Lung (tissue), 12 donors: ENCODE measurements around the gene CAMK1D. TPM values are rescaled to one million over a fixed set of nuclear protein-coding genes. Genes with fewer than 3 reads are reported as not detected.

Source experiments
- ATAC-seq: fragments of 200-7000 bp; cut with Tn5 transposase; one replicate; pipeline ENCODE4 v1.9.1; 2020; ENCODE audit warnings: moderate number of reproducible peaks; ENCODE audit not compliant: insufficient read depth, low FRiP score
- DNase-seq, 3 donors: peaks; one replicate each; pipeline ENCODE4 v3.0.0-alpha.2; 2013 to 2017
- H3K27ac ChIP-seq, 2 donors: one replicate each; pipeline ENCODE4 v1.5.1; 2013; ENCODE audit warnings: mild to moderate bottlenecking in 2 of 2, moderate library complexity in 2 of 2, control low read depth in 1 of 2, inconsistent platforms in 1 of 2, low read depth in 1 of 2, low read length in 1 of 2
- H3K27me3 ChIP-seq, 3 donors: one replicate each; pipeline ENCODE4 v1.5.1; 2013; ENCODE audit warnings: low read length in 2 of 3; ENCODE audit not compliant: control insufficient read depth in 3 of 3, insufficient read depth in 3 of 3
- H3K36me3 ChIP-seq, 4 donors: one replicate each; pipeline ENCODE4 v1.5.1; 2013; ENCODE audit warnings: low read length in 4 of 4, mild to moderate bottlenecking in 1 of 4, moderate library complexity in 1 of 4; ENCODE audit not compliant: control insufficient read depth in 4 of 4, insufficient read depth in 4 of 4
- H3K4me1 ChIP-seq, 5 donors: one replicate each; pipeline ENCODE4 v1.5.1; 2013; ENCODE audit warnings: low read length in 5 of 5, mild to moderate bottlenecking in 2 of 5, moderate library complexity in 1 of 5; ENCODE audit not compliant: control insufficient read depth in 5 of 5, insufficient read depth in 5 of 5
- H3K4me3 ChIP-seq: one replicate; pipeline ENCODE4 v1.5.1; 2013; ENCODE audit warnings: mild to moderate bottlenecking, control low read depth, moderate library complexity
- H3K9ac ChIP-seq, 2 donors: one replicate each; pipeline ENCODE4 v1.5.1; 2013; ENCODE audit warnings: low read length in 2 of 2, control low read depth in 1 of 2; ENCODE audit not compliant: insufficient read depth in 1 of 2
- H3K9me3 ChIP-seq, 4 donors: one replicate each; pipeline ENCODE4 v1.5.1; 2013; ENCODE audit warnings: low read length in 3 of 4, mild to moderate bottlenecking in 1 of 4, moderate library complexity in 1 of 4; ENCODE audit not compliant: control insufficient read depth in 4 of 4, insufficient read depth in 3 of 4
- CTCF ChIP-seq: IDR thresholded peaks from 2 replicates; pipeline ENCODE4 v1.5.1; 2012; ENCODE audit warnings: mild to moderate bottlenecking; ENCODE audit errors: control extremely low read depth, extremely low read depth
- WGBS, 2 donors: extraction: QIAGEN DNeasy Blood & Tissue Kit; methylation state at CpG; one replicate each; pipeline ENCODE4 v1.1.7; 2013; 5-methylcytosine and 5-hydroxymethylcytosine counted together
- polyA plus RNA-seq, 2 donors: library from polyadenylated mRNA; stranded (reverse); fragments of 200-250 nt; gene quantifications; one replicate each; pipeline ENCODE4 v1.2.1, GENCODE V29; 2013
- total RNA-seq, 2 donors: library from RNA; depleted of rRNA in 1 of 2; stranded (reverse); fragments of >200 nt in 1 of 2; gene quantifications; one replicate each; pipeline ENCODE4 v1.2.1, GENCODE V29; 2014 to 2021
- donor health status: control.
- donor health status: control.
- donor health status: Bipolar disorder and iron deficiency.
- donor health status: healthy.
- donor health status: DM: yes; HTN: yes; CAD: no.

The CAMK1D gene
- total and polyA plus RNA-seq, 4 donors = 3.2 to 37.4 (median 7.0) TPM

DNA sequence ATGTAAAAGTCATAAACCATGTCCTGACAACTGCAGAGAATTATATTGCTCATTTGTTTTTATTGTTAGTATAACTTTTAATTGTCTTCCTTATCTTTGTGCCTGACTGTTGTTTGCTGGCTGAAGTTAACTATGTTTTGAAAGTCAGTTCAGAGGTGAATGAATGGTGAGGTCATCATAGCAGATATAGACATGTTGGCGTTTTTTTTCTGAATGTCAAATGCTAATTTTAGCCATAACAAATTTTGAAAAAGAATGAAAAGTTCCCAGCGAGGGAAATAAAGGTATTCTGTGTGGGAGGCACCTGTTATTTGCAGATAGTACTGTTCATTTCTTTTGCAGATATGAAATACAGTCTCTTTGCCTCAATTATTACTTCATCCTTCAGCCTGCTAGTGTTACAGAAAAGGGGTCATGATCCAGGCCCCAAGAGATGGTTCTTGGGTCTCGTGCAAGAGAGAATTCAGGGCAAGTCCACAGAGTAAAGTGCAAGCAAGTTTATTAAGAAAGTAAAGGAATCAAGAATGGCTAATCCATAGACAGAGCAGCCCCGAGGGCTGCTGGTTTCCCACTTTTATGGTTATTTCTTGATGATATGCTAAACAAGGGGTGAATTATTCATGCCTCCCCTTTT is 96.5 kb downstream of the CAMK1D start:
- H3K4me3 ChIP-seq = no peak overlapping the region
- no peak for DNase-seq
- peaks cover 0 to 3% (median 0%) of the 10 kb centered on the region in 5 donors for H3K4me1 ChIP-seq
- no peaks in the 10 kb centered on the region for H3K9me3 ChIP-seq
- ATAC-seq = no peak
- H3K9ac ChIP-seq = no peak overlapping the region
- H3K27ac ChIP-seq = no peak overlapping the region
- 80 to 86% methylated on average over 4 of the region's 4 CpGs for WGBS, 2 donors
- TF ChIP-seq CTCF = no peak
- H3K36me3 ChIP-seq = no peaks in the 10 kb centered on the region
- peaks cover 0 to 24% (median 0%) of the 10 kb centered on the region in 3 donors for H3K27me3 ChIP-seq

DNA sequence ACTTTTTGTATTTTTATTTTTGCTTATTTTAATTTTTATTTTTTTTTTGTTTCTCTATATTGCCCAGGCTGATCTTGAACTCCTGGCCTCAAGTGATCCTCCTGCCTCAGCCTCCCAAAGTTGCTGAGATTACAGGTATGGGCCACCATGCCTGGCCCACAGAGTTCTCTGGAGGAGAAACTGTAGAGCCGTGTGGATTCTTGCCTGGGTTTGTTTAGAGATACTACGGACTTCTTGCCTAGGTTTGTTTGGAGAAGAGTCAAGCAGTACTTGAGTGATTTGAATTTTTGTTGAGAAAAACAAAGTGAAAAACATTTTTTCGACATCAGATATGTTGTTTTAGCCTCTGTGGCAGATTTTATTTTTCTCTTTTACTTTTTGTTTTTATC is 99.0 kb downstream of the CAMK1D start:
- H3K27ac ChIP-seq = no peak overlapping the region
- no peak for DNase-seq
- no peaks in the 10 kb centered on the region for H3K36me3 ChIP-seq
- H3K4me1 ChIP-seq = peaks cover 0 to 3% (median 0%) of the 10 kb centered on the region in 5 donors
- H3K9ac ChIP-seq = no peak overlapping the region
- no peak for ATAC-seq
- H3K27me3 ChIP-seq = peaks cover 0 to 30% (median 3%) of the 10 kb centered on the region in 3 donors
- no peak overlapping the region for H3K4me3 ChIP-seq
- no peaks in the 10 kb centered on the region for H3K9me3 ChIP-seq
- WGBS, 2 donors = 39 to 50% methylated on average over 3 of the region's 3 CpGs
- TF ChIP-seq CTCF = no peak

GRCh38 chr10:12448729-12449391 is 99.5 kb downstream of the CAMK1D start:
- Histone ChIP-seq H3K4me1 (peaks cover 0 to 3% (median 0%) of the 10 kb centered on the region in 5 donors), H3K9me3 (no peaks in the 10 kb centered on the region), H3K4me3 (no peak overlapping the region), H3K36me3 (no peaks in the 10 kb centered on the region), H3K27ac (no peak overlapping the region), H3K27me3 (peaks cover 0 to 30% (median 3%) of the 10 kb centered on the region in 3 donors), H3K9ac (no peak overlapping the region)
- peak; percentile 67 for ATAC-seq
- TF ChIP-seq CTCF = no peak
- 41 to 56% methylated on average over 18 of the region's 18 CpGs for WGBS, 2 donors
- DNase-seq = peak in 1 of 3 donors; percentile 8
